Measurements from ENCODE around the gene LDLRAP1. TPM values are rescaled to one million over a fixed set of nuclear protein-coding genes. Genes with fewer than 3 reads are reported as not detected.
A peak's percentile ranks its signal among the peaks of the same experiment; 100 is the strongest.

LDLRAP1 gene
- total and polyA plus RNA-seq, 9 of the 15 experiments (the other 6 are each of a cell fraction or from before 2014, with no cell fraction given), result 0.56 to 29.6 (median 16.2) TPM

- peak; percentile 74 for TF ChIP-seq POLR2AphosphoS5 (IDR thresholded peaks at IDR 0.05; ENCODE audit: control insufficient read depth, insufficient read depth, low read depth, low read length)
- no peak; the same call in 1 of the 2 replicates for TF ChIP-seq HDAC2 (IDR thresholded peaks at IDR 0.05)
- peak; percentile 36; the same call in 1 of the 2 replicates for TF ChIP-seq SP1 (CRISPR knock-in tag; IDR thresholded peaks at IDR 0.05)
- TF ChIP-seq HMG20A (CRISPR knock-in tag; conservative IDR thresholded peaks at IDR 0.05), result no peak
- no peak; the same call in 1 of the 2 replicates for TF ChIP-seq ATF6 (CRISPR knock-in tag; IDR thresholded peaks at IDR 0.05)
- no peak for TF ChIP-seq ZFP30 (CRISPR knock-in tag; IDR thresholded peaks at IDR 0.05; ENCODE audit: borderline replicate concordance)
- peak; percentile 97 for TF ChIP-seq ZNF263 (CRISPR knock-in tag; IDR thresholded peaks at IDR 0.05; ENCODE audit: borderline replicate concordance)
- TF ChIP-seq KHSRP (IDR thresholded peaks at IDR 0.05), result no peak
- TF ChIP-seq ETS2 (tag; IDR thresholded peaks at IDR 0.05; ENCODE audit: borderline replicate concordance, poor library complexity, severe bottlenecking), result no peak
- no peak for TF ChIP-seq SP2 (IDR thresholded peaks at IDR 0.05; ENCODE audit: extremely low read depth, low read depth, low read length, poor library complexity, severe bottlenecking)
- TF ChIP-seq THAP12 (CRISPR knock-in tag; IDR thresholded peaks at IDR 0.05), result no peak
- TF ChIP-seq KLF1 (tag; IDR thresholded peaks at IDR 0.05), result peak; percentile 36; the same call in 1 of the 2 replicates
- no peak for TF ChIP-seq PTBP1 (IDR thresholded peaks at IDR 0.05; ENCODE audit: low read depth, low read length)
- no peak for TF ChIP-seq STAT5A (IDR thresholded peaks at IDR 0.05; ENCODE audit: borderline replicate concordance, low read length)
- TF ChIP-seq POLR3A (IDR thresholded peaks at IDR 0.05; ENCODE audit: borderline replicate concordance, extremely low read depth, insufficient read depth, insufficient read length), result no peak
- no peak for TF ChIP-seq ATF4 (CRISPR knock-in tag; IDR thresholded peaks at IDR 0.05)
- TF ChIP-seq HSF4 (CRISPR knock-in tag; IDR thresholded peaks at IDR 0.05; ENCODE audit: borderline replicate concordance), result no peak
- peak; percentile 7; the same call in 1 of the 2 replicates for TF ChIP-seq LCOR (CRISPR knock-in tag; IDR thresholded peaks at IDR 0.05)
- TF ChIP-seq ZNF740 (CRISPR knock-in tag; IDR thresholded peaks at IDR 0.05), result peak; percentile 18; the same call in 1 of the 2 replicates
- no peak for TF ChIP-seq ZNF740 (tag; IDR thresholded peaks at IDR 0.05)
- no peak for TF ChIP-seq THRAP3 (IDR thresholded peaks at IDR 0.05; ENCODE audit: borderline replicate concordance)
Measured at GRCh38 chr1:25549273-25550154, 6.1 kb downstream of the LDLRAP1 start (continued).

Data from K562 (cell line).